Measurements from ENCODE around the gene COL10A1. TPM values are rescaled to one million over a fixed set of nuclear protein-coding genes. Genes with fewer than 3 reads are reported as not detected.

COL10A1 gene
- total RNA-seq, 2 experiments from 2014 or later = not detected

DNA sequence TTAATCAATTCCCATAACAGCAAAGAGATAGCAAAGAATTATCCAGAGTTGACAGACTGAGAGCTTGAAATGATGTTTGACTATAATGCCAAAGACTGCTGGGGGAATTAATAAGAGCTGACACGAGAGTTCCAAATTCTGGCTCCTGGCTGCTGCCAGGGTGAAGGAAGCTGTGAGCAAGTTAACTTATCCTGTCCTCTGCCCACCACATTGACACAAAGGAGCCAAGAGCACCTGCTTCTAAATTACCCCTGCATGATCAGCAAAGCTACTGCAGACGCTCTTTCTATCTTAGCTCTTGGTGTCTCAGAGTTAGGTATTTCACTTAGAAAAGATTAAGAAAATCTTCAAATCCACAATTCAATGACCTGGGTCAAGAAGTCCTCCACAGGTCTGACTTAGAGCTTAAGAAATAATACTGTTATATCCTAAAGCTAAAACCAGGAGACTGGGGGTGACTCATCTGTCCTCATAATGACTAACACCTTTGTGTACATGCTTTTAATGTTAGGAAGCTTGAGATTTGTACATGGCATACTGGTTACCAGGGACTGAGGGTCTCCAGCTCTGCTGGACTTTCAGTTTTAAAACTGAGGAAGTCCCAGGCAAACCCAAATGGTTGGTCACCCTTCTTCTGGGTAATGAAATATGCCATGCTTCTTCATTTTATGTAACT, 52.0 kb downstream of the COL10A1 start:
- peaks cover 6% of the 10 kb centered on the region for H3K27me3 Mint-ChIP-seq
- intact Hi-C loops (cut with micrococcal nuclease) = no loop called here
- CTCF ChIA-PET = interaction anchor here (1.2 kb wide), 1 partner anchor 23 kb away, joined by 4 read pairs; no protein-coding TSS in a partner anchor
- no peak overlapping the region for H3K27ac Mint-ChIP-seq
- no peak for DNase-seq
- H3K9me3 Mint-ChIP-seq = no peaks in the 10 kb centered on the region
- no peak overlapping the region for H3K4me3 Mint-ChIP-seq
- POLR2A ChIA-PET = interaction anchor here (0.5 kb wide), 1 partner anchor 29 kb away, joined by 3 read pairs; no protein-coding TSS in a partner anchor
- no peaks in the 10 kb centered on the region for H3K4me1 Mint-ChIP-seq (ENCODE audit: low read depth)
- no peaks in the 10 kb centered on the region for H3K36me3 Mint-ChIP-seq

DNA sequence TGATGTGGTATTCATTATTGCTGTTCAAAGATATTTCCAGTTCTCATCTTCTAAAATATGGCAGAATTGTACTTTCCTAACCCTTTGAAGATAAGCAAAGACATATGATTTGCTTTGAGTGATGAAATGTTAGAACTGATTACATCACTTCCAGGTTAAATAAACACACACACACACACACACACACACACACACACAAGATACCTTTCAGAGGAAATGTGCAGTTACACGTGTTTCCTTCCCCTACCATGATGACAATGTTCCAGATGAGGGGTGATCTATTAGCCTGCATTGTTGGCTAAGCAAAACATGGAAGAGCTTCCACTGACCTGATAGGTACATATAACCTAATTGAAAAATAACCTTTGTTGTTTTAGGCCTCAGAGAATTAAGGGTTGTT, 53.6 kb downstream of the COL10A1 start:
- no peak for DNase-seq
- Mint-ChIP-seq H3K27ac (no peak overlapping the region), H3K36me3 (no peaks in the 10 kb centered on the region), H3K4me1 (ENCODE audit: low read depth) (no peaks in the 10 kb centered on the region), H3K9me3 (no peaks in the 10 kb centered on the region), H3K27me3 (peaks cover 2% of the 10 kb centered on the region), H3K4me3 (no peak overlapping the region)
- POLR2A ChIA-PET = no interaction called here
- CTCF ChIA-PET = no interaction called here
- intact Hi-C loops (cut with micrococcal nuclease) = no loop called here

DNA sequence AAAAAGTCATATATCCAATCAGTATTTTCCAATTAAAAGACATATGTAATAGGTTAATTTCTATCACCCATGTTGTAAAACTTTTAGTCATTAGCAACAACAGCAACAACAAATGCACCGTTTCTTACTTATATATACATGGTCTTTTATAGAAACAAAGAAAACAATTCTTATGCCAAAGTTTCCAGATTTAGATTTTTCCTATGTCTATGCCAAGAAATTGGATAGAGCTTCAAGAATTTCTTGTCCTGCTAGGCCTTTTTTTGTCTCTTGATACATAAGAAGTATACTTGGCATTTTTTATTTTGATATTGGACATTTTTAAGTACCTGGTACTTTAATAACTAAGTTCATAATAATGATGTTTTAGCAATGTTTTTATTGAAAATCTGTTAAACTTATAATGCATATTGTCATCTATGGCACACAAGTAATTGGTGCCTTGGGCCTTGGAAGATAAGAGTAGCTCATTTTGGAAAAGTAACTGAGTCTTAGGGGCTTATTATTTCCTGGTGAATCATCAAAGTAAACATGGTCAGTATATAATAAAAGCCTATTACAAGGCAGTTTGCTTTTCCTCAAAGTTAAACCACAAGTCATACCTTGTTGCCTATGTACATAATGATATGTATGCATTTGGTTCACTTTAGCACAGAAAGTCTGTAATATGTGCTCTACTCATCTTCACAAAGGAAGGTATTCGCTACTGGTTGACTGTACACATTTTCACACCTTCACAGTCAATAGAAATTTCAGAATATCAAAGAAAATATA, 55.1 kb downstream of the COL10A1 start:
- POLR2A ChIA-PET = no interaction called here
- no peak overlapping the region for H3K4me3 Mint-ChIP-seq
- DNase-seq = no peak
- CTCF ChIA-PET = interaction anchor here (2.4 kb wide), 1 partner anchor 42 kb away, joined by 9 read pairs; no protein-coding TSS in a partner anchor
- intact Hi-C loops (cut with micrococcal nuclease) = no loop called here
- H3K27ac Mint-ChIP-seq = no peak overlapping the region
- H3K9me3 Mint-ChIP-seq = no peaks in the 10 kb centered on the region
- H3K4me1 Mint-ChIP-seq (ENCODE audit: low read depth) = no peaks in the 10 kb centered on the region
- H3K27me3 Mint-ChIP-seq = peaks cover 2% of the 10 kb centered on the region
- H3K36me3 Mint-ChIP-seq = no peaks in the 10 kb centered on the region

GRCh38 chr6:116070101-116070500, 55.8 kb downstream of the COL10A1 start:
- no peaks in the 10 kb centered on the region for H3K4me1 Mint-ChIP-seq (ENCODE audit: low read depth)
- H3K9me3 Mint-ChIP-seq = no peaks in the 10 kb centered on the region
- no peak overlapping the region for H3K4me3 Mint-ChIP-seq
- H3K36me3 Mint-ChIP-seq = no peaks in the 10 kb centered on the region
- no peak overlapping the region for H3K27ac Mint-ChIP-seq
- peaks cover 2% of the 10 kb centered on the region for H3K27me3 Mint-ChIP-seq
- POLR2A ChIA-PET = no interaction called here
- no peak for DNase-seq
- CTCF ChIA-PET = interaction anchor here (2.4 kb wide), 1 partner anchor 42 kb away, joined by 9 read pairs; no protein-coding TSS in a partner anchor
- intact Hi-C loops (cut with micrococcal nuclease) = no loop called here

Other genes with a start within 250 kb of the COL10A1 start
- under 1 TPM; 0.02 TPM for gene FRK, start 65.2 kb downstream of the COL10A1 start, total RNA-seq
- gene NT5DC1, start 25.3 kb downstream of the COL10A1 start, total RNA-seq = 10 to 100 TPM; 51.1 to 51.3 TPM
- gene TSPYL4, start 127.9 kb upstream of the COL10A1 start, total RNA-seq = 10 to 100 TPM; 10.5 to 11.1 TPM
- 10 to 100 TPM; 41.4 to 42.0 TPM for gene TSPYL1, start 153.8 kb upstream of the COL10A1 start, total RNA-seq
- gene DSE, start 244.8 kb upstream of the COL10A1 start, total RNA-seq = 1 to 10 TPM; 8.3 to 8.6 TPM